Measurements from ENCODE around the gene MAPT. TPM values are rescaled to one million over a fixed set of nuclear protein-coding genes. Genes with fewer than 3 reads are reported as not detected.

The MAPT gene
- total RNA-seq, 3 donors from 2014 or later (not counting 1 experiment from before 2014, with no cell fraction given) = 0.14 to 1.3 (median 0.58) TPM

DNA sequence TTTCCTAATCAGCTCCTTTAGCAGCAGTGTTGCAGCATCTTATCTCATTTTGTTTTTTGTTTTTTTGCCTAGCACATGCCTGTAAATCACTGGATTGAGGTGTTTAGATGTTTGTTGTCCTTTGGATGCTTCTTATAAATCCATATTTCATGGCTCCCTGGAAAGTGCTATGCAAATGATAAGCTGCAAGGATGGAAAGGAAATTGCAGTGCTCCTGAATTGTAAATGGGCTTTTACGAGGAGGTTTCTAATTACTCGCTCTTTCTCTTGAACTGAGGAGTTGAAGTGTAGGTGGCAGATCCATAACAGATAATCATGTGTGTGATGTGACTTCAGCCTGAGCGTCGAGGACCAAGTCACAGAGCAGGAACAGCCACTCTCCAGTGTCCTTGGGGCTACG lies 45.0 kb downstream of the MAPT start:
- no peaks in the 10 kb centered on the region for H3K36me3 ChIP-seq (ENCODE audit: control insufficient read depth, insufficient read depth, low read length)
- H3K27me3 Mint-ChIP-seq (ENCODE audit: low read depth in 2 of 2) = peaks cover 39 to 65% of the 10 kb centered on the region in 2 donors
- 70% methylated on average over 5 of the region's 5 CpGs for WGBS (ENCODE audit: insufficient coverage)
- no peak overlapping the region for H3K27ac Mint-ChIP-seq
- H3K4me1 Mint-ChIP-seq = no peaks in the 10 kb centered on the region
- TF ChIP-seq, protein P1, sequence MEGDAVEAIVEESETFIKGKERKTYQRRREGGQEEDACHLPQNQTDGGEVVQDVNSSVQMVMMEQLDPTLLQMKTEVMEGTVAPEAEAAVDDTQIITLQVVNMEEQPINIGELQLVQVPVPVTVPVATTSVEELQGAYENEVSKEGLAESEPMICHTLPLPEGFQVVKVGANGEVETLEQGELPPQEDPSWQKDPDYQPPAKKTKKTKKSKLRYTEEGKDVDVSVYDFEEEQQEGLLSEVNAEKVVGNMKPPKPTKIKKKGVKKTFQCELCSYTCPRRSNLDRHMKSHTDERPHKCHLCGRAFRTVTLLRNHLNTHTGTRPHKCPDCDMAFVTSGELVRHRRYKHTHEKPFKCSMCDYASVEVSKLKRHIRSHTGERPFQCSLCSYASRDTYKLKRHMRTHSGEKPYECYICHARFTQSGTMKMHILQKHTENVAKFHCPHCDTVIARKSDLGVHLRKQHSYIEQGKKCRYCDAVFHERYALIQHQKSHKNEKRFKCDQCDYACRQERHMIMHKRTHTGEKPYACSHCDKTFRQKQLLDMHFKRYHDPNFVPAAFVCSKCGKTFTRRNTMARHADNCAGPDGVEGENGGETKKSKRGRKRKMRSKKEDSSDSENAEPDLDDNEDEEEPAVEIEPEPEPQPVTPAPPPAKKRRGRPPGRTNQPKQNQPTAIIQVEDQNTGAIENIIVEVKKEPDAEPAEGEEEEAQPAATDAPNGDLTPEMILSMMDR (IDR thresholded peaks at IDR 0.05) = no peak
- ATAC-seq (no peak), DNase-seq (no peak)
- no peaks in the 10 kb centered on the region for H3K9me3 ChIP-seq (ENCODE audit: control insufficient read depth, insufficient read depth, low read length)
- no peak overlapping the region for H3K4me3 Mint-ChIP-seq
- peaks cover 3% of the 10 kb centered on the region for H3K27me3 ChIP-seq (ENCODE audit: control insufficient read depth, insufficient read depth, low read length)
- no peaks in the 10 kb centered on the region for H3K9me3 Mint-ChIP-seq
- no peak overlapping the region for H3K27ac ChIP-seq (ENCODE audit: low read length)
- H3K4me1 ChIP-seq (ENCODE audit: control insufficient read depth, insufficient read depth, low read length) = no peaks in the 10 kb centered on the region
- intact Hi-C loops (cut with micrococcal nuclease) = no loop called here
- H3K36me3 Mint-ChIP-seq = no peaks in the 10 kb centered on the region
- no peak overlapping the region for H3K4me3 ChIP-seq (ENCODE audit: low read length)

DNA sequence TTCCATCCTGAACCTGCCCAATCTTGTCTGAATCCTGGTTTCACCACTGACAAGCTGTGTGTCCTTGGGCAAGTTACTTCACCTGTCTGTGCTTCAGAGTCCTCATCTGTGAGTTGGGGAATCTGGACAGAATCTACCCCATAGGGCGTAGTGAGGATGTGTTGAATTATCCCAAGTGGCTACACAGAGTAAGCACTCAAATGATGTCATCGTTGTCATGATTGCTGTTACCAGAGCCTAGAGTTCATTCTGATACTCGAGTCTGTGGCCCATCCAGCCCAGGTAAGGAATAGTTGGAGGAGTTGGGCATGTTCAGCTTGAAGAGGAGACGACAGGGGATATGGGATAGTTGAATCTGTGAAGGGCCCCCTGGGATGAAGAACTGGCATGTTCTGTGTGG lies 45.9 kb downstream of the MAPT start:
- no peaks in the 10 kb centered on the region for H3K36me3 Mint-ChIP-seq
- no peaks in the 10 kb centered on the region for H3K4me1 Mint-ChIP-seq
- no peaks in the 10 kb centered on the region for H3K9me3 ChIP-seq (ENCODE audit: control insufficient read depth, insufficient read depth, low read length)
- H3K4me1 ChIP-seq (ENCODE audit: control insufficient read depth, insufficient read depth, low read length) = no peaks in the 10 kb centered on the region
- H3K4me3 ChIP-seq (ENCODE audit: low read length) = no peak overlapping the region
- DNase-seq (no peak), ATAC-seq (no peak)
- H3K4me3 Mint-ChIP-seq = no peak overlapping the region
- TF ChIP-seq, protein P1 (IDR thresholded peaks at IDR 0.05) = no peak
- peaks cover 42 to 71% of the 10 kb centered on the region in 2 donors for H3K27me3 Mint-ChIP-seq (ENCODE audit: low read depth in 2 of 2)
- H3K36me3 ChIP-seq (ENCODE audit: control insufficient read depth, insufficient read depth, low read length) = no peaks in the 10 kb centered on the region
- H3K27ac ChIP-seq (ENCODE audit: low read length) = no peak overlapping the region
- H3K27ac Mint-ChIP-seq = no peak overlapping the region
- H3K9me3 Mint-ChIP-seq = no peaks in the 10 kb centered on the region
- intact Hi-C loops (cut with micrococcal nuclease) = no loop called here
- WGBS (ENCODE audit: insufficient coverage) = 84% methylated on average over 4 of the region's 4 CpGs
- peaks cover 3% of the 10 kb centered on the region for H3K27me3 ChIP-seq (ENCODE audit: control insufficient read depth, insufficient read depth, low read length)

DNA sequence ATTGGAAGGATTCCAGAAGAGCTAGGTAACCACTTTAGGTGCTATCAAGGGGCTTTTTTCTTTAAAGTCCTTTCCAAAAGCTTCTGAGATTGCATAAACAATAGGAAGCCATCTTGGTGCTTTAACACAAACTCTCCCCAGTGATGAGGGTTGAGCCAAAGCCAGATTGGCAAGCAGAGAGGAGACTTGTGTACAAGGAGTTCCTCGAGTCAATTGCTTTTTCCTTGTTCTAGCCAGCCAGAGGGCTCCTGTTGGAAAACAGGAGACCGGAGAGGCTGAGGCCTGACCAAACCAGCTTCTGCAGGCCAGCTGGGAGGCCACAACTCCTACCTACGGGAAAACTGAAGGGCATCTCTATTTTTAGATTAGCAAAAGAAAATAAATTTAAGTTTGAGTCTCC lies 46.5 kb downstream of the MAPT start:
- peaks cover 38 to 72% of the 10 kb centered on the region in 2 donors for H3K27me3 Mint-ChIP-seq (ENCODE audit: low read depth in 2 of 2)
- peaks cover 3% of the 10 kb centered on the region for H3K27me3 ChIP-seq (ENCODE audit: control insufficient read depth, insufficient read depth, low read length)
- H3K27ac Mint-ChIP-seq = no peak overlapping the region
- no peaks in the 10 kb centered on the region for H3K9me3 Mint-ChIP-seq
- H3K4me1 ChIP-seq (ENCODE audit: control insufficient read depth, insufficient read depth, low read length) = no peaks in the 10 kb centered on the region
- no peak overlapping the region for H3K4me3 ChIP-seq (ENCODE audit: low read length)
- H3K36me3 Mint-ChIP-seq = no peaks in the 10 kb centered on the region
- intact Hi-C loops (cut with micrococcal nuclease) = no loop called here
- H3K9me3 ChIP-seq (ENCODE audit: control insufficient read depth, insufficient read depth, low read length) = no peaks in the 10 kb centered on the region
- no peaks in the 10 kb centered on the region for H3K4me1 Mint-ChIP-seq
- H3K4me3 Mint-ChIP-seq = no peak overlapping the region
- WGBS (ENCODE audit: insufficient coverage) = 89% methylated on average over 3 of the region's 3 CpGs
- ATAC-seq (no peak), DNase-seq (no peak)
- TF ChIP-seq, protein P1 (IDR thresholded peaks at IDR 0.05) = no peak
- H3K36me3 ChIP-seq (ENCODE audit: control insufficient read depth, insufficient read depth, low read length) = no peaks in the 10 kb centered on the region
- H3K27ac ChIP-seq (ENCODE audit: low read length) = no peak overlapping the region

DNA sequence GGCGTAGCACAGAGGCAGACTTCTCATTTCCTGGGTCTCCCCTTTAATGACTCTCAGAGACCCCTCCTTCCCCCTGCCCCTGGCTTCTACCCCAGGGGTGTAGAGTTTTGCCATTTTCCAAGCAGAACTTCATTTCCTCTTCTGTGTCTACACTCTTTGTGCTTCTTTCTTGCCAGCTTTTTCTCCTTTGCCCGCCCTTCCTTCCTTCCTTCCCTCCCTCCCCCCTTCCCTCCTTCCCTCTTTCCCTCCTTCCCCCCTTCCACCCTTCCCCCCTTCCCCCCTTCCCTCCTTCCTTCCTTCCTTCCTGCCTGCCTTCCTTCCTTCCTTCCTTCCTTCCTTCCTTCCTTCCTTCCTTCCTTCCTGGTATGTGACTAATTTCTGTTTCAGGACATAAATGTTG lies 47.0 kb downstream of the MAPT start:
- Mint-ChIP-seq H3K27ac (no peak overlapping the region), H3K4me1 (no peaks in the 10 kb centered on the region), H3K9me3 (no peaks in the 10 kb centered on the region), H3K4me3 (no peak overlapping the region), H3K36me3 (no peaks in the 10 kb centered on the region), H3K27me3 (ENCODE audit: low read depth in 2 of 2) (peaks cover 34 to 68% of the 10 kb centered on the region in 2 donors)
- WGBS (ENCODE audit: insufficient coverage) = 78% methylated on average over 2 of the region's 2 CpGs
- Histone ChIP-seq H3K4me3 (ENCODE audit: low read length) (no peak overlapping the region), H3K27me3 (ENCODE audit: control insufficient read depth, insufficient read depth, low read length) (peaks cover 3% of the 10 kb centered on the region), H3K36me3 (ENCODE audit: control insufficient read depth, insufficient read depth, low read length) (no peaks in the 10 kb centered on the region), H3K27ac (ENCODE audit: low read length) (no peak overlapping the region), H3K4me1 (ENCODE audit: control insufficient read depth, insufficient read depth, low read length) (no peaks in the 10 kb centered on the region), H3K9me3 (ENCODE audit: control insufficient read depth, insufficient read depth, low read length) (no peaks in the 10 kb centered on the region)
- TF ChIP-seq, protein P1 (IDR thresholded peaks at IDR 0.05) = no peak
- ATAC-seq (no peak), DNase-seq (no peak)
- intact Hi-C loops (cut with micrococcal nuclease) = no loop called here

Measured in natural killer cell (primary cell).